Hepatic stellate cell (primary cell): ENCODE data around the gene CEBPB.
"Not testable (repeated sequence)": the region's sequence is repeated elsewhere in the genome, so short reads cannot be mapped to it uniquely, and the experiment has no call there.

ENCODE experiments used
- DNase-seq: peaks from one replicate; pipeline ENCODE4 v3.0.0; 2011; ENCODE audit warnings: low spot score

The CEBPB gene

DNA sequence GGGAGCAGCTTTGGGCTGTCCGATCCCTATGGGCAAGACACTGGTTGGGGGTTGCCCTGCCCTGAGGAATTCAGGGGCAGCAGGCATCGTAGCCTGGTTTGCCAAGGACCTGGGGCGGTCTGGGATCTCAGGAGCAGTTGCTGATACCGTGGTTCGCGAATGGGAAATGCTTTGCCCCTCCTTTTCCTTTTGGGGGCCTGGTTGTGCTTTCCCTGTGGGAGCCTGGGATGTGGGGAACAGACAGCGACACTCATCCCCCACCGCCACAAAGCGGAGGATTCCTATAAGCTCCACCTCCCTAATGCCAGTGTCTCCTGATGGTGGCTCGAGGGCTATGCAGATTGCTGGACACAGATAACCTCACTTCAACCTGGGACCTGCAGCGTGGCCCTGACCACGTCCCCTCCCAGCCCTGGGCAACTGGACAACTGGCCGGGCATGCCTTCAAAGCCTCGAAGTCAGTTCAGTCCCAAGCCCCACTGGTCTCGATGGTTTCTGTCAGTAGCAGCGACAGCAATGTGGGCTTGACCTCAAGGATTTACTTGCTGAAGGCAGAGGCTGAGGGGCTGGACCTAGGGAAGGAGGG is 3.3 kb downstream of the CEBPB start:
- DNase-seq: no peak

DNA sequence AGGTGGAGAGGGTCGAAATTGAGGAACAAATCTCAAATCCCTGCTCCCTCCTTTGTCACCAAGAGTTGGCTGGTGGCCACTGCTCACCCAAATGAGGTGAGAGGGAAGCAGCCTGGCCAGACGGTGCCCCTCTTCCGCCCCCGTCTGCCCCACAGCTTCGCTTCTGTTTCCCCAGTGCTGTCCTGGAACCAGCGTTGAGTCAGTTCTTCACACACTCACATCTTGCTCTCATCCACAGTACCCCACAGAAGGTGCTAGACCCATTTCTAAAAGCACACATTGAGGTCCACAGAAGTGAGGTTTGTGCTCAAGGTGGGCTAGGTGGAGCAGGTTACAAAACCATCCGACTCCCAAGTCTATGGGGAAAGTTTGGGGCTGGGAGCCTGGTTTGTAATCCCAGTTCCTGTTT is 3.8 kb downstream of the CEBPB start:
- DNase-seq: no peak

DNA sequence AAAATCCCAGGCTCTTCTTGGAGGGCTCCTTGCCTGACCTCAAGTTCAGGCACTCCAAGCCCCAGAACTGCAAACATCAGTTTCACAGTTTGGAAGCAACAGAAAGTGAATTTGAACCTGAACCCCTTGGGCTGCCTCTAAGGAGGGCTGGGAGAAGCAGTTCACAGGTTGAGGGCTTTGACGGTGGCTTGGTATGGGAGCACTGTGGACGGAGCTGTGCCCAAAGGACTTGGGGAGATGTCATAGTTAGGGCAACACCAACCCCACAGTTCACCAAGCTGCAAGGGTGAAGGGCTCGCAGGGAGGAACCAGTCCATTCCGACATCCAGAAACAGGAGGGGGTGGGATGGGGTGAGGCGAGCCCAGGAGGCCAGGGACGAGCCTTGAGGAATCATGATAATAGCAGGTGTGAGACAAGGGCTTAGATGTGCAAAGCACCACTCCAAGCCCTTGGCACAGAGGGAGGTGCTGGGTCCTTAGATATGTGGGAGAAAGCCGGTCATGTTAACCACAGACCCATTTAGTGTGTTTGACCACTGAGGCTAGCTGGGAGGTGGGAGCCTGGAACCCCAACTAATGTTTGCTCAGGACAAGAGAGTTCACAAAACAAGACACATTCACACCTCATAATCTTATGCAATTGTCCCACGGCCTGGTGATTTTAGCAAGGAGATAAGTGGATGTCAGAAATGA is 4.3 kb downstream of the CEBPB start:
- DNase-seq: no peak

DNA sequence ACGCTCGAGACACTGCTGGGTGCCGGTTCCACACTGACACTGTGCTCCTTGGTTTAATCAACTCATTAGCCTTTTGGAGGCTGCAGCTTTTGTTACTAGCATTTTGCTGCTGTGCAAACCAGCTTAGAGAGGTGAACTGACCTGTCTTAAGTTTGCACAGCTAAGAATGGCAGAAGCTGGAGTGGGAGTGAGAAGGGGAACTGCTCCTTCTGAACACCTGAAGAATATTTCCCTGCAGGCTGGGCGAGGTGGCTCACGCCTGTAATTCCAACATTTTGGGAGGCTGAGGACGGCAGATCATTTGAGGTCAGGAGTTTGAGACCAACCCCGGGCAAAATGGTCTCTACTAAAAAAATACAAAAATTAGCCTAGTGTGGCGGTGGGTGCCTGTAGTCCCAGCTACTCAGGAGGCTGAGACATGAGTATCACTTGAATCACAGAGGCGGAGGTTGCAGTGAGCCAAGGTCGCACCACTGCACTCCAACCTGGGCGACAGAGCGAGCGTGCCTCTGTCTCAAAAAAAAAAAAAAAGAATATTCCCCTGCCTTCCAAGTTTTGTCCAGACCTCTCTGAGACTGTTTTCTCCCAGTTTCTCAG is 5.0 kb downstream of the CEBPB start:
- no peak for DNase-seq

DNA sequence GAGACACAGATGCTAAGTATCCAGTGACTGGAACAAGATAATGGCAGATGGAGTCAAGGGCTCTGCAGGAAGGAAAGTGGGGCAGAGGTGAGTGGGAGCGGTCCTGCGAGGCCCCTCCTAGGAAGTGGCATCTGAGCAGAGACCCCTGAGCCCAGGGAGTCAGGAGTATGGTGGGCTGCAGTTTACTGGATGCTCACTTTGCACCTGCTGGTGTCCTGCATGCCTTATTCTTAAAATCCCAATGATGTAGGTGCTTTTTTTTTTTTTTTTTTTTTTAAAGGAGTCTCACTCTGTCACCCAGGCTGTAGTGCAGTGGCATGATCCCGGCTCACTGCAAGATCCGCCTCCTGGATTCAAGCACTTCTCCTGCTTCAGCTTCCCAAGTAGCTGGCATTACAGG is 5.6 kb downstream of the CEBPB start:
- DNase-seq: no peak

DNA sequence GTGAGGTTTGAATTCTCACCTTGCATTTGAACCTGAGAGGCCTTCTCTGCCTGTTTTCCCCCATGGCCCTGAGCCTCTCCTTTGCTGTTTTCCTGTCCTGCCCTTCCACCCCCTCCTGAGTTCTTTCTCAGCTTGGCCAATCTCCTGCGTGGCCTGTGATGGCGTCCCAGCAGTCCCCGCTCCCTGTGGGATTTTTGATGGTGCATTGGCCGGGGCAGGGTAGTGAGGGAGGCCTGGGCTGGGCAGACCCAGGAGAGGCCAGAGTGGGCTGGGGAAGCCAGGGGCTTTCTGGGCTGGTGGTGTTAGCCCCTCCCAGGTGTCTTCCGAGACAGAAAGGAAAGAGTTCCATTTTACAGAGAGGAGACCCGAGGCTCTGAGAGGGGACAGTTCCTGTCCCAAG is 6.3 kb downstream of the CEBPB start:
- no peak for DNase-seq

DNA sequence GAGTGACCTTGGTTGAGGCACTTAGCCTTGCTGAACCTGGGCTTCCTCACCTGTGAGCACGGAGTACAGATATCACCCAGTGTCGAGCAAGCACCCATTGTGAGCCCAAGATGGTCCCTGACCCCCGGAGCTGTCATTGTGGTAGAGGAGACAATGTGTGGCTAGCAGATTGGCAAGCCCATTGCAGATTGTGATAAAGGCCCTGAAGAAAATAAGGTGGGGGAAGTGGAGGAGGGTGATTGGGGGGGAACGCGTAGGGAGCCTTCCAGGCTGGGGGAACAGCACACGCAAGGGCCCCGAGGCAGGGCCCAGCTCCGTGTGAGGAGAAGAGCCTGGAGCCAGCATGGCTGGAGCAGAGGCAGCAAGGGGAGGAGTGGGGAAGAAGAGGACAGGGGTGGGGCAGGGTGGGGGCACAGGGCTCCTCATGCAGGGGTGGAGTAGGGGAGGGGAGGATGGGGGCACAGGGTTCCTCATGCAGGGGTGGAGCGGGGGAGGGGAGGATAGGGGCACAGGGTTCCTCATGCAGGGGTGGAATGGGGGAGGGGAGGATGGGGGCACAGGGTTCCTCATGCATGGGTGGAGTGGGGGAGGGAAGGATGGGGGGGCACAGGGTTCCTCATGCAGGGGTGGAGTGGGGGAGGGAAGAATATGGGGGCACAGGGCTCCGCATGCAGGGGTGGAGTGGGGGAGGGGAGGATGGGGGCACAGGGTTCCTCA is 7.0 kb downstream of the CEBPB start:
- no peak for DNase-seq

DNA sequence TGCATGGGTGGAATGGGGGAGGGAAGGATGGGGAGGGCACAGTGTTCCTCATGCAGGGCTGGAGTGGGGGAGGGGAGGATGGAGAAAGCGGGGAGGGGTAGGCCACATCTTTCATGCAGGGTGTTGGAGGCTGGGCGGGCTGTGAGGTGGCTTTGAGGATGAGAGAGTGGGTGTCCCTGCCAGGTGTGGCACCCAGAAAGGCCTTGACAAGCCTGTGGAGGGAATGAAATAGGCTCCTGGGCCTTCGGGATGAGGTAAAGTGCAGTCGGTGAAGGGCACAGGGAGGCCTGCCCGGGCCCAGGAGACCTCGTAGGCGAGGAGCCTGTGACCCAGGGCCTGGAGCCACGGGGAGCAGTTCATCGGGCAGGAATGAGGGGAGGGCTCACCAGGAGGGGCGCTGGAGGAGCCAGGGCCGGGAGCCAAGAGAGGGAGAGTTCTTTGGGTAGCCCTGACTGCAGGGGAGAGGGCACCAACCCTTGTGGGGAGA is 7.6 kb downstream of the CEBPB start:
- DNase-seq: no peak

DNA sequence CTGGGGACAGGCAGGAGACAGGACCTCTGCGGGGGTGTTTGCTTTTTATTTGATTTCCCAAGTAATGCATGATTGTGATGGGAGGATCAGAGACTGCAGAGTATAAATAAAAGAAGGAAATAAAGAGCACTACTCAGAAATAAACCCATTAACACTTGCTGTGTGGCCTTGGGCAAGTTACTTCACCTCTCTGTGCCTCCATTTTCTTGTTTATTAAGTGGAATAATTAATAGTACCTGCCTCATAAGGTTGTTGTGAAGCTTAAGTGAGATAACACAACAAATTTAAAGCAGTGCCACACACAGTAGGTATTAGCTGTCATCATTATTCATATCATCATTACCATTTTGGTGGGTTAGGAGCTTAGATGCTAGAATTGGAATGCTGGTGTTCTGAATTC is 8.1 kb downstream of the CEBPB start:
- DNase-seq: no peak

DNA sequence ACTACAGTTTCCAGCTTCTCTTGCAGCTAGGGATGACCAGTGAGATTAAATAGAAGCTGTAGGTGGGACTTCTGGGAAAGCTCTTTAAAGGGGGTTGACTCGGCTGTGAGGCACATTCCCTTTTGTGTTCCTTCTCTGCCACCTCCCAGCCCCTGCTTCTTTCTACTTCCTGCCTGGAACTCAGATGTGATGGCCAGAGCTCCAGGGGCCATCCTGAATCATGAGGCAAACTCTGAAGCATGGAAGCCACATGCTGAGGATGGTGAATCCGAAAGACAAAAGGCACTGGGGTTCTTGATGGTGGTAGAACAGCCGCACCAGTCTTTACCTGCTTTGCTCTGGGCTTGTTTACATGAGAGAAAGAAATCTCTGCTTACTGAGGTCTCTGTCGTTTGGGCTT is 9.1 kb downstream of the CEBPB start:
- no peak for DNase-seq

DNA sequence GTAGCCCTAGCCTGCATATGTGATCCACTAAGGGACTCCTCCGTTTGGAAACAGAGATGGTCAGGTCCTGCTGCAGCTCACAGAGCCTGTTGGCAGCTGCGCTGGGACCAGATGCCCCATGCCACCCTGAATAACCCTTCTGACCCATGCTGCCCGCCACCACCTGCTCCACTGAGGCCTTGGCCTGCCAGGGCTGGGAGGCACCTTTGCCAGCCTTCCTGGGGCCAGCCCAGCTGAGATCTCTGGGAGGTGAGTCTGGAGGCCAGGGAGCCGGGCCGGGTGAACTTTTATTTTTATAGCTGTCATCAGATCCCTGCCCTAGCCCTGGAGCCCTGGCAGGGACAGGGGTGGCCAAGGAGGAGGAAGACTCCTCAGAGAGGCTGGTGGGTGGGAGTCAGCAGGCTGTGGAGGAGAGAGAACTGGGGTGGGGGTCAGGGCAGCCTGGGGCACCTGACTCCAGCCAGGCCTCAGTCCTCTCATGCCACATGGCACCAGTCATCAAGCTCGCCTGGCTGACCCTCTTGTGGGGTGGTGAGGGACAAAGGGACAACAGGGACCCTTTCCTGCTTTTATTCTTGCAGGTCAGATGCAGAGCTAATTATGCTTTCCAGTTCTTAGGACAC is 10.0 kb downstream of the CEBPB start:
- DNase-seq: no peak

DNA sequence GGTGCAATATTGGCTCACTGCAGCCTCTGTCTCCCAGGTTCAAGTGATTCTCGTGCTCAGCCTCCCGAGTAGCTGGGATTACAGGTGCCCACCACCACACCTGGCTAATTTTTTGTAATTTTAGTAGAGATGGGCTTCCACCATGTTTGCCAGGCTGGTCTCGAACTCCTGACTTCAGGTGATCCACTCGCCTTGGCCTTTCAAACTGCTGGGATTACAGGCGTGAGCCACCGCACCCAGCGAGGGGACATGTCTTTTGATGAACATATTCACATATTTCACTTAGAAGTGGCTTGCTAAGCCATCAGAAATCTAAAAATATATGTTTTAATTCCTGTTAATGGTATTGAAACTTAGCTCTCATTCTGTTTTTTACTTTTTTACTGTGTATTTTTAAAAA is 11.1 kb downstream of the CEBPB start:
- DNase-seq: not testable (repeated sequence)

DNA sequence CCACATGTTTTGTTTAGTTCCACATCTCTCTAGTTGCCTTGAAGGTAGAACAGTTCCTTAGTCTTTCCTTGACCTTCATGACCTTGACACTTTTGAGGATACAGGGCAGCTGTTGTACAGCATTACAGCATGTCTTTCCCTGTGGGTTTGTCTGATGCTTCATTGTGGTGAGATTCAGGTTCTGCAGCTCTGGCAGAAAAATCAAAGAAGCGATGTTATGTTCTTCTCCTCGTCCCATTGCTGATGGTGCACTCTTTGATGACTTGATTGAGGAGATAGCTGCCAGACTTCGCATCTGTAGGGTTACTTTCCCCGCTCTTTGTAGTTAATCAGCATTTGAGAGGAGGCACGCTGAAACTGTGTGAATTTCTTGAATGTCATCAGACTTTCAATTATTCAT is 12.0 kb downstream of the CEBPB start:
- DNase-seq: no peak

DNA sequence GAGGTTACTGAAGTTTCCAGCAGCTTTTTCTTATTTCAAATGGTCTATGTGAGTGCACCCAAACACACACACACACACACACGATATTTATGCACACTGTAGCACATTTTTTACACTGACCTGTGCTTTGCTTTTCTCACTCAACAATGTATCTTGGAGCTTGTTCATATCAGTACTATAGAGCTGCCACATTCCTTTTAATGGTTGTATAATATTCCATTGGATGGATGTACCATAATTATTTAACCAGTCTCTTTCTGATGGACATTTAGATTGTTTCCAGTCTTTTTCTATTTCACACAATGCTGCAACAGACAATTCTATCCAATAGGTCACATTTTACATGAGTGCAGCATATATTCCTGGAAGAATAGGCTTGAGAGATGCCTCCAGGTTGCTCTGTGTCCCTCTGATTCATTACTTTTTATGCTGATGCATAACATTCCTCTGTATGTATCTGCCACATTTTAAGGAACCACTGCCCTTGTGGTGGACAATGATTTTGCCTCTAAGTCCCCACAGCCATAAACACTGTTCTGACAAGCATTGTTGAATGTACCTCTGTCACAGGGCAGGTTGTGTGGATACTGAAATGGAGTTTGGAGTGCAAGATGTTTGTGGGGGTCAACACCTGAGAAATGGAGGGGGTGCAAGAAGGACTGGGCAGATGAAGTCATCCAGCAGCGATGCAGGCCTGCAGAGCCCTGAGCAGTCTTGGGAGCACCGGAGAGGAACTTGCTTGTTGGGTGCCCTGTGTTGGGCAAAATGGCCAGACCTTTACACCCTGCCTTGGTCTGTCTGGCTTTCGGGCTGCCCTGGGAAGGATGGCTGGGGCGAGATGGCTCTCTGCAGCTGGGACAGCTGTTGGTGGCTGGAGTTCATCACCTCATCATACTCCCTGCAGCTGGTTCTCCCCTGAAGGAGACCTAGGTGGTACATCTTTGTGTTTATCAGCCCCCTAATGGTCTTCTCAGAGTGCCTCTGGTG is 13.6 kb downstream of the CEBPB start:
- DNase-seq: no peak

DNA sequence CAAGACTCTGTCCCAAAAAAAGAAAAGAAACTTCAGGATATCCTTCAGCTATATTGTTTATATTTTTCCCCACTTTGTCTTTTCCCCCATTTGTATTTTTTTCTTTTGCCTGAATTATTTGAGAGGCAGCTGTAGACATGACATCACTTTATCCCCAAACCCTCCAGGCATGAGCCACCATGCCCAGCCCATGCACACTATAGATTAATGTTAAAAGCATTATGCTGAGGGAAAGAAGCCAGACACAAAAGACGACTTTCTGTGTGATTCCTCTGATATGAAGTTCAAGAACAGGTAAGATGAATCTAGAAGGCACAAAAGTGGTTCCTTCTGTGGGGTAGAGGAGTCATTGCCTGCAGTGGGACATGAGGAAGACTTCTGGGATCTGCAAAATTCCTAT is 16.4 kb downstream of the CEBPB start:
- no peak for DNase-seq

DNA sequence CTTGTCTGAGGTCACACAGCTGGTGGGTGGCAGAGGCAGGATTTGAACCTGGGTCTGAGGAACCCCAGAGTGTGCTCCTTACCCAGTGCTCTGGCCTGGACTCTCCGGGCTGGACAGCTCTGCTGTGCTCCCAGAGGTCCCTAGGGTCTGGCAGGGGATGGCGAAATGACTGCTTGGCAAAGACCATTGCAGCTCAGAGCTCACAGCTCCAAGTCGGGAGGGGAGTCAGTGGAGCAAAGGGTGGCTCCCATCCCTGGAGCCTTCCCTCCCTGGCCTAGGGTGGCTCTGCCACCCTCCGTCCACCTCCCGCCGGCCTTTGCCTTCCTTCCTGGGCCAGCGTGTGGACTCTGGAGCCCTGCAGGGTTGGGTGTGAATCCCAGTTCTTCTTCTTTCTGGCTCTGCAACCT is 17.5 kb downstream of the CEBPB start:
- DNase-seq: no peak

DNA sequence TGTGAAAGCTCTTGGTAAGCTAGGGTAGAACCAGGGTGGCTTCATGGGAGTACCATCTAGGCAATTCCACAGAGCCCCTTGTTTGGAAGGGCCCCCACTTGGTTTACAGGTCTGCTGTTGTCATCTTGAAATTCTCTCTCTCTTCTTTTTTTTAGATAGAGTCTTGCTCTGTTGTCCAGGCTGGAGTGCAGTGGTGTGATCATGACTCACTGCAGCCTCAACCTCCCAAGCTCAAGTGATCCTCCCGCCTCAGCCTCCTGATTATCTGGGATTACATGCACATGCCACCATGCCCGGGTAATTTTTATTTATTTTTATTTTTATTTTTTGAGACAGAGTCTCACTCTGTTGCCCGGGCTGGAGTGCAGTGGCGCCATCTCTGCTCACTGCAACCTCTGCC is 18.2 kb downstream of the CEBPB start:
- not testable (repeated sequence) for DNase-seq

DNA sequence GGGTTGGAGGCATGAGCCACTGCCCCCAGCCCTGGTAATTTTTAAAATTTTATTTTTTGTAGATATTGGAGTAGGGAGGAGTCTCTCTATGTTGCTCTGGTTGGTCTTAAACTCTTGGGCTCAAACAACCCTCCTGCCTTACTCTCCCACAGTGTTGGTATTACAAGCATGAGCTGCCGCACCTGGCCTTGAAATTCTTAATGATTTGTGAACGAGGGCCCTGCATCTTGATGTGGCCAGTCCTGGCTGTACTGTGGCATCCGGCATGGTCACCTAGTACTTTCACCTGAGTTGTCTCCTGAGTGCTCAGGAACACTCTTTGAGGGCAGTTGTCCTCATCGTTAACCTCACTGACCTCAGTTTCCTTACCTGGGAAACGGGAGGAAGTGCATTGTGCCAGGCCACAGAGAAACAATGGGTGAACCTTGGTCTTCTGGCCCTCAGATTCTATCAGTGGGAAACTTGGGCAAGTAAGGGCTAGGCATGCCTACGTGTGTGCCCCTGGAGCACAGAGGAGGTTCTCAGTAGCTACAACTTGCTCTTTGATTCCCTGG is 19.5 kb downstream of the CEBPB start:
- DNase-seq: no peak

DNA sequence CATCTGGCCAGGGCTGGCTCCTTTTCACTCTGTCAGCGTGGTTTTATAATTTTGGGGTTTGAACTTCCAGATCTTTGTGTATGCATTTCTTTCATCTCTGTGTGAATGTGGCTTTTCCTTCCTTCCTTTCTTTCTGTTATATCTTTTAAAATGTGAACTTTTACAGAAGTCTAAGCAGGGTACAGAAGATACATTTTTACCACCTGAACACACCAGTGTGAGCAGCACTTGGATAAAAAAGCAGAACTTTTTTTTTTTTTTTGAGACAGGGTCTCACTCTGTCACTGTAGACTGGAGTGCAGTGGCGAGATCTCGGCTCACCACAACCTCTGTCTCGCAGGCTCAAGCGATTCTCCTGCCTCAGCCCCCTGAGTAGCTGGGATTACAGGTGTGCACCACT is 20.5 kb downstream of the CEBPB start:
- no peak for DNase-seq

DNA sequence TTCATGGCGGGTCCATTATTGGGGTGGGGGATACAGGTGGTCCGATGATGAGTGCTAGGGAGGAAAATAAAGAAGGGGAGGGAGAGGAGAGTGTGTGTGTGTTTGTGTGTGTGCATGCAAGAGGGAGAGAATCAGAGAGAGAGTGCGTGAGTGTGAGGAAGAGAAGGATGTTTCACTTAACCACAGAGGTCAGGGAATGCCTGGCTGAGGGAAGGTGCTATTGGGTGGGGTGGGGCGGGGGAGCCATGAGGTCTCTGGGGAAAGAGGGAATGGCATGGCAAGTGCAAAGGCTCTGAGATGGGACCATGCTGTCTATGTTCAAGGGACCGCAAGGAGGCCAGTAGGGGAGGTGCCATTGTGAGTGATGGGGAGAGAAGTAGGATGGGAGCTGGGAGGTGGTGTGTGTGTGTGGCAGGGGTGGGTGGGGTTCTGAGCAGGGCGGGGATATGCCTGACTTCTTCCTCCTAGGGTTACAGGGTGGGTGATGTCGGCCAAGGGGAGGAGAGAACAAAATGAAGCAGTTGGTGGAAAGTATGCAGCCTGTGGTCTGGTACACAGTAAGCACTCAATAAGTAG is 23.0 kb downstream of the CEBPB start:
- DNase-seq: peak; percentile 51
